GM06990 (cell line): ENCODE measurements around the gene IL16.

Experiments used
- DNase-seq: peaks from one replicate; pipeline ENCODE4 v3.0.0-alpha.2; 2011; ENCODE audit not compliant: insufficient read length; ENCODE audit errors: extremely low read depth
- H3K27me3 ChIP-seq: replicated peaks from 2 replicates; pipeline ENCODE4 v1.6.0; 2011; ENCODE audit warnings: low read length; ENCODE audit not compliant: control insufficient read depth, insufficient read depth
- H3K36me3 ChIP-seq: 2 replicates; pipeline ENCODE4 v1.5.1; 2011; ENCODE audit warnings: low read length; ENCODE audit not compliant: control insufficient read depth, insufficient read depth
- H3K4me3 ChIP-seq: replicated peaks from 2 replicates; pipeline ENCODE4 v1.5.1; 2011; ENCODE audit warnings: low read depth, mild to moderate bottlenecking, control low read depth, low read length
- CTCF ChIP-seq: IDR thresholded peaks from 2 replicates; pipeline ENCODE4 v1.5.1; 2011; ENCODE audit warnings: low read length, control low read depth, mild to moderate bottlenecking, inconsistent platforms; ENCODE audit not compliant: insufficient read depth, poor library complexity, severe bottlenecking

Gene IL16

GRCh38 chr15:81189583-81190283 is 6.9 kb upstream of the IL16 start:
- Histone ChIP-seq H3K36me3 (no peaks in the 10 kb centered on the region), H3K27me3 (no peaks in the 10 kb centered on the region; the same call in 1 of the 2 replicates), H3K4me3 (no peak overlapping the region)
- DNase-seq = no peak
- TF ChIP-seq CTCF = no peak

DNA sequence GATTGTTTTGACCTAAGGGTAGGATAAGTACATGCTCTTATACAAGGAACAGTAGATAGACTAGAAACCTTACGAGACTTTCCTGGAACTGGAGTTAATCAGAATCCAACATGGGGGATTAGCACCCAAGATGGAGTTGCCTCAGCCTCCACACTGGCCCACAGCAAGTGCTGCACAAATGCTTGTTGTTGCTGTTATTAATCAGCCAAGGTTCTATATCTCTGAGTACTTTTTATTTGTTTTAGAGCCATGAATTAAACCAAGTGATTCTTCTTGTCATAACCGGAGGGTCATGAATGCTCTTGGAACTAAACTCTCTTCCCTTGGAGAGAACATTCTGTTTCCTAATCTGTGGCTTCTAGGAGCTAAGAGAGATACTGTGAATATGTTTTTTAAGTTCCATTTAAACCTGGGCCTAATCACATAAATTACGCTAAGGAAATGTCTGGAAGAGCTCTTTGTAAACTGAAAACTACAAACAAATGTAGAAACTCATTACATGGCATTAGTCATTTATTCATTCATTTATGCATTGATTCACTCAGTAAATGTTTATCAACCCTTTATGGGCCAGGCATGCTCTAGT is 5.7 kb upstream of the IL16 start:
- Histone ChIP-seq H3K36me3 (no peaks in the 10 kb centered on the region), H3K27me3 (peaks cover under 1% of the 10 kb centered on the region), H3K4me3 (no peak overlapping the region)
- DNase-seq = no peak
- no peak for TF ChIP-seq CTCF

DNA sequence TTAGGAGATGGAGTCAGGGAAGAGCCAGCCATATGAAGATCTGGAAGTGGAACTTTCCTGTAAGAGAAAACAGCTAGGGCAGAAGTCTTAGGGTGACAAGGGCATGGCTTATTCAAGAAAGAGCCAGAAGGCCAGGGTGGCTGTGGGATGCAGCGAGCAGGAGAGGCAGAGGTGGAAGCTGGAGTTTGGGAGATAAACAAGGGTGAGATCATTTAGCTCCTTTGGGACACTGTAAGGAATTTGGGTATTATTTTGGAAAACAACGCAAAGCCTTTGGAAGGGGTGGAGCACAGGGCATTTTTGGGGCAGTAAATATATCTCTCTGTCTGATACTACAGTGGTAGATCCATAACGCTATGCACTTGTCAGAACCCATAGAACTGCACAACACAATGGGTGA is 5.0 kb upstream of the IL16 start:
- Histone ChIP-seq H3K4me3 (no peak overlapping the region), H3K36me3 (no peaks in the 10 kb centered on the region), H3K27me3 (peaks cover 2% of the 10 kb centered on the region)
- DNase-seq = no peak
- no peak for TF ChIP-seq CTCF

DNA sequence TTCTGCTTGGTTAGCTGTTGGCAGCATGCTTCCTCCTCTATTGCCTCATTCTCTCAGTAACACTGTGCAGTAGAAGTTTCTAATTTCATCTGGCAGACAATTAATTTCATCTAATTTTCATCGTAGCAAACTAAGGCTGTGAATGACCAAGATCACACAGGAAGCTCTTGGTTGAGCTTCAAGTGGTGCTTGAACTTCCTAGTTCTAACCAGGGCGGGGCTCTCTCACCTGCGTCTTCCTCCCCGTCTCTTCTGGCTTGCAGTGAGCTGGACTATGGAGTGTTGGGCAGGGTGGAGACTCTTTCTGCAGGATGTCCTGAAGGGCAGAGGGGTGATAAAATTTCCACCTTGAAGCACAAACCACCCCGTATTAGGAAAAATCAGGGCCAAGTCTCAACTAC is 2.0 kb upstream of the IL16 start:
- Histone ChIP-seq H3K27me3 (peaks cover 2% of the 10 kb centered on the region), H3K36me3 (no peaks in the 10 kb centered on the region), H3K4me3 (no peak overlapping the region)
- no peak for DNase-seq
- no peak for TF ChIP-seq CTCF

DNA sequence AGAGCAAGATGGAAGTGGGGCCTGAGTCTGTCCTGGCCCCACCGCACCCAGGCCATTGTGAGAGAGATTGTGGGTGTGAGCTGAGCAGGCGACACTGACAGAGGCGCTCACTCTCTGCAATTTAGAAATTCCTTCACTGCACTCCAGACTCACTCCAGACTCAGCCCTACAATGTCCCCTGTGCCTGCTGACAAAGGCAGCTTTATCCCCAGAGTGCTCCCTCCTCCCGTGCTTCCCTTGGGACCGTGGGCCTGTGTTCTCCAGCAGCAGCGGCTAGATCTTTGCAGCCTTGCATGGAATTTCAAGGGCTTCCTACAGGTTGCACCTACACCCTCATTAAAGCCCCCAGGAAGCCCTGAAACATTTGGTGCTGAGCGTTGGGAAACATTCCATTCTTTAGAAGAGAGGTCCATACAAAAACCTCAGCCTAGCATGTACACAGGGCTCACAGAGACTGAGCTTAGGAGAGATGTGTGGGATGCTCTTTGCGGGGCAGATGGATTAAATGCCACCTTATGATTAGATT is 1.3 kb upstream of the IL16 start:
- no peak for DNase-seq
- TF ChIP-seq CTCF = no peak
- Histone ChIP-seq H3K27me3 (peaks cover 2% of the 10 kb centered on the region), H3K4me3 (no peak overlapping the region), H3K36me3 (no peaks in the 10 kb centered on the region)

DNA sequence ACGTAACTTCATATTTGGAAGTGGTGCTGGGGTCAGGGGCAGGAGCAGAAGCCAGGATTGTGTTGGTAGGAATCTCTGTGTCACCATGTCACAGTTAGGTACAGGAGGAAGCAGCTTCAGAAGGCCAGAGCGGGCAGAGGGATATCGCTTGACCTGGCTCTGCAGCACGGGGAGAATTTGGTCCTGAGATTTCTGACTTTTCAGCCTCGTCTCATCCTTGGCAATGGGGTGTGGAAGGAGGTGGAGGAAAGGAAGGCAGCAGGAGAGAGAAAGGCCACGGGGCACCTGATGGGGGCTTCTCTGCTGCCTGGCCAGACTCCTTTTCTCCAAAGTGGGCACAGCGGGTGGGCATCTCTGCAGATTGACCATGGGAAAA is 564 bp downstream of the IL16 start:
- Histone ChIP-seq H3K4me3 (no peak overlapping the region), H3K27me3 (peaks cover 2% of the 10 kb centered on the region), H3K36me3 (no peaks in the 10 kb centered on the region)
- no peak for DNase-seq
- TF ChIP-seq CTCF = no peak
